Large intestine (tissue), 12 donors: Measurements from ENCODE around the gene GOSR2. TPM values are rescaled to one million over a fixed set of nuclear protein-coding genes. Genes with fewer than 3 reads are reported as not detected.

Experiments used
- DNase-seq, 2 donors: peaks; one replicate each; pipeline versions ENCODE4 v3.0.0 to v3.0.0-alpha.2; 2013
- H3K27ac ChIP-seq: one replicate; pipeline ENCODE4 v1.5.1; 2013; ENCODE audit warnings: low read length
- H3K27me3 ChIP-seq: 2 replicates; pipeline ENCODE4 v1.6.1; 2013; ENCODE audit warnings: low read length; ENCODE audit not compliant: control insufficient read depth, insufficient read depth
- H3K36me3 ChIP-seq: 2 replicates; pipeline ENCODE4 v1.6.1; 2013; ENCODE audit warnings: low read length; ENCODE audit not compliant: control insufficient read depth, insufficient read depth
- H3K4me1 ChIP-seq: one replicate; pipeline ENCODE4 v1.6.1; 2013; ENCODE audit warnings: low read length; ENCODE audit not compliant: control insufficient read depth, insufficient read depth
- H3K4me3 ChIP-seq: one replicate; pipeline ENCODE4 v1.5.1; 2013; ENCODE audit warnings: low read length
- H3K9me3 ChIP-seq: one replicate; pipeline ENCODE4 v1.6.1; 2013; ENCODE audit warnings: mild to moderate bottlenecking, low read depth, low read length, moderate library complexity; ENCODE audit not compliant: control insufficient read depth
- WGBS: methylation state at CpG from one replicate; pipeline ENCODE4 v1.1.5; 2013; ENCODE audit warnings: low lambda C conversion rate; ENCODE audit not compliant: insufficient coverage; 5-methylcytosine and 5-hydroxymethylcytosine counted together
- long read RNA-seq, 11 donors: transcript quantifications; one replicate each; lab custom pipeline, GENCODE V29; 2026
- polyA plus RNA-seq: library from polyadenylated mRNA; unstranded; fragments of 120-200 nt; gene quantifications from one replicate; pipeline ENCODE4 v1.2.1, GENCODE V29; 2013

The GOSR2 gene
- 103 TPM for polyA plus RNA-seq
- long read RNA-seq, donor 1, transcript GOSR2-232 (6 exons, 3,964 nt), result major isoform, 12 of 27 reads
- long read RNA-seq, donor 1, partial matches to known transcripts, result 7 of 27 reads
- long read RNA-seq, donor 1, other reads (novel, unspliced or antisense), result 0 of 27 reads
- long read RNA-seq, donor 2, transcript GOSR2-232 (6 exons, 3,964 nt), result major isoform, 21 of 56 reads
- long read RNA-seq, donor 2, transcript GOSR2-215 (6 exons, 2,683 nt), result minor isoform, 5 of 56 reads
- long read RNA-seq, donor 2, partial matches to known transcripts, result 19 of 56 reads
- long read RNA-seq, donor 2, other reads (novel, unspliced or antisense), result 0 of 56 reads
- long read RNA-seq, donor 3, result 0 reads
- long read RNA-seq, donor 4, partial matches to known transcripts, result 0 of 4 reads
- long read RNA-seq, donor 4, other reads (novel, unspliced or antisense), result 0 of 4 reads
- long read RNA-seq, donor 5, transcript GOSR2-232 (6 exons, 3,964 nt), result major isoform, 9 of 13 reads
- long read RNA-seq, donor 5, partial matches to known transcripts, result 0 of 13 reads
- long read RNA-seq, donor 5, other reads (novel, unspliced or antisense), result 0 of 13 reads
- long read RNA-seq, donor 6, transcript GOSR2-209 (4 exons, 1,444 nt), result minor isoform, 7 of 37 reads
- long read RNA-seq, donor 6, transcript GOSR2-232 (6 exons, 3,964 nt), result major isoform, 26 of 37 reads
- long read RNA-seq, donor 6, partial matches to known transcripts, result 0 of 37 reads
- long read RNA-seq, donor 6, other reads (novel, unspliced or antisense), result 0 of 37 reads
- long read RNA-seq, donor 7, transcript GOSR2-232 (6 exons, 3,964 nt), result major isoform, 6 of 14 reads
- long read RNA-seq, donor 7, partial matches to known transcripts, result 0 of 14 reads
- long read RNA-seq, donor 7, other reads (novel, unspliced or antisense), result 0 of 14 reads
- long read RNA-seq, donor 8, transcript GOSR2-232 (6 exons, 3,964 nt), result major isoform, 31 of 71 reads
- long read RNA-seq, donor 8, transcript GOSR2-209 (4 exons, 1,444 nt), result minor isoform, 14 of 71 reads
- long read RNA-seq, donor 8, partial matches to known transcripts, result 11 of 71 reads
- long read RNA-seq, donor 8, other reads (novel, unspliced or antisense), result 0 of 71 reads
- long read RNA-seq, donor 9, transcript GOSR2-209 (4 exons, 1,444 nt), result minor isoform, 8 of 55 reads
- long read RNA-seq, donor 9, transcript GOSR2-239 (5 exons, 3,871 nt), result minor isoform, 7 of 55 reads
- long read RNA-seq, donor 9, transcript GOSR2-232 (6 exons, 3,964 nt), result major isoform, 21 of 55 reads
- long read RNA-seq, donor 9, partial matches to known transcripts, result 5 of 55 reads
- long read RNA-seq, donor 9, other reads (novel, unspliced or antisense), result 0 of 55 reads
- long read RNA-seq, donor 10, transcript GOSR2-232 (6 exons, 3,964 nt), result major isoform, 39 of 54 reads
- long read RNA-seq, donor 10, partial matches to known transcripts, result 0 of 54 reads
- long read RNA-seq, donor 10, other reads (novel, unspliced or antisense), result 0 of 54 reads
- long read RNA-seq, donor 11, transcript GOSR2-209 (4 exons, 1,444 nt), result minor isoform, 5 of 27 reads
- long read RNA-seq, donor 11, transcript GOSR2-232 (6 exons, 3,964 nt), result major isoform, 17 of 27 reads
- long read RNA-seq, donor 11, partial matches to known transcripts, result 0 of 27 reads
- long read RNA-seq, donor 11, other reads (novel, unspliced or antisense), result 0 of 27 reads

DNA sequence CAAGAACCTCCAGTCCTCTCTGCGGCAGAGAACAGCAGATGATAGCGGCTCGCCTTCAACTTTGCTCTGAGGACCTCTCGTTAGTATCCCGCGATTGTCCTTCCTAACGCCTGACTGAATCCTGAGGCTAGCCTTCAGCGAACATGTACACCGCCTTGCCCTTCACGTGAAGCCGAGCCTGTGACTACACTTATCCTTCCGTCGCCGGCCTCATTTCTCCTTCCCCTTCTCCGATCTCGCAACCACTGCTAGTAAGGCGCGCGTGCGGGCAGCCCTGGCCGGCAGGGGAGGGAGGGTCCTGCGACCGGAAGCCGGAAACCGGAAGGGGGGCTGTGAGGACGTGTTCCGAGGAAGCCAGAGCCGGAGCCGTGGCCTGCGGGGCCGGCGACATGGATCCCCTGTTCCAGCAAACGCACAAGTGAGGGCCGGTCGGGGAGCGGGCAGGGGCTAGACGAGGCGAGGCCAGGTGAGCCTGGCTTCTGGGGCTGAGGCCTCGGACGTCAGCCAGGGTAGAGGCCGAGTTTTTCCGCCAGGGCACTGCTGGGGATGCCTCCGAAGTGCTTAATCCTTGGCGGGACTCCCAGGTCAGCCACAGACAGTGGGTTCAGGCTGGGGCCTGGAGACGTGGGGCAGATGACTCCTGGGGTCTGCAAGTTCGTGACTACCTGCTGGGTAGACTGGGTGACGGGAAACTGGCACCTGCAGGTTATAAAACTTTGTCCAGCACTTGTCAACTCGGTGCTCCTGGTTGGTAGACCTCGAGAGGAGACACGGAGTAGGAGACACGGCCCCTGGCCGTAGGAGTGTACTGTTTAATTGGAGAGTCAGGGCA lies at the start of gene GOSR2:
Gene GOSR2 (plus strand): TSS at position 357 of the 832 bp plus-strand sequence. CDS start 33 bp downstream, at position 390.
- Histone ChIP-seq H3K27ac (peak within 1 kb of the TSS; percentile 95), H3K4me1 (peaks cover 25% of the 10 kb centered on the region), H3K9me3 (no peaks in the 10 kb centered on the region), H3K27me3 (no peaks in the 10 kb centered on the region), H3K36me3 (no peaks in the 10 kb centered on the region), H3K4me3 (peak within 1 kb of the TSS; percentile 99)
- no CpG with 5 or more reads among the region's 52 CpGs for WGBS
- peak; percentile 88 to 97 for DNase-seq

DNA sequence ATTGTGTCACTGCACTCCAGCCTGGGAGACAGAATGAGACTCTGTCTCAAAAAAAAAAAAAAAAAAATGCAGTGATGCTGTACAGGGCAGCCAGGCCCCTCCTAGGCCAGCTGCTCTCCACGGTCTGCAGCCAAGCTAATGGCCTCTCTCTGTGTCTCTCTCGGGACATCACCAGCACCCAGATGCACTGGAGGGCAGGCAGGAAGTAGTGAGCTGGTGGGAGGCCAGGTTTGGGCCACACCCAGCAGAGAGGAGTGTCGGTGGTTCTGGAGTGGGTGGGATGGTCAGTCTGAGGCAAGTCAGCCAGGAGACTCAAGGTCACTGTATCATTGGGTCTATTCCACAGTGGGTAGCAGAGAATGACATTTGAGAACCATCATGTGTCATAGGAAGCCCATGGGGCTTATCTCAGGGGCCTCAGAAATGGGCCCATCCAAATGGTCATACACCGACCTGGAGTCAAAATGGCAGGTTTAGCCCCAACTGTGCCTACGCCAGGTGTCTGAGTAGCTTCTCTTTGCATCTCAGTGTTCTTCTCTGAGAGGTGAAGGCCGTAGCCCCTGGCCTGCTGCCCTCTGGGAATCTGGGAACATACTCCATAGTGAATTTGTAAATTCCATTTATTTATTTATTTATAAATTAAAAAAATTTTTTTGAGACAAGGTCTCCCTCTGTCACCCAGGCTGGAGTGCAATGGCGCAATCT lies 48.9 kb upstream of the GOSR2 start:
- no peaks in the 10 kb centered on the region for H3K36me3 ChIP-seq
- H3K4me1 ChIP-seq, result peaks cover 13% of the 10 kb centered on the region
- no peaks in the 10 kb centered on the region for H3K27me3 ChIP-seq
- no peak overlapping the region for H3K4me3 ChIP-seq
- no peak overlapping the region for H3K27ac ChIP-seq
- no CpG with 5 or more reads among the region's 7 CpGs for WGBS
- no peak for DNase-seq
- no peaks in the 10 kb centered on the region for H3K9me3 ChIP-seq

DNA sequence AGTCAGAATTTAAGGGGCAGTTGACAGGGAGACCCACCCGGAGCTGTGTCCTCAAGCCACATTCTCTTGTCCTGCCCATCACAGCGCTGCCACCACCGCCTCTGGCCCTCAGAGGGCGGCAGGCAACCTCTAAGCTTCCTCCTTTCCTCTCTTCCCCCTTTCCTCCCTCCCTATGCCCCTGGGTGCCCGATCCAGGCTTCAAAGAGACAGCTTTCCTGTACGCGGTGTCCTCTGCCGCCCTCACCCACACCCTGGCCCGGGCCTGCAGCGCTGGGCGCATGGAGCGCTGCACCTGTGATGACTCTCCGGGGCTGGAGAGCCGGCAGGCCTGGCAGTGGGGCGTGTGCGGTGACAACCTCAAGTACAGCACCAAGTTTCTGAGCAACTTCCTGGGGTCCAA lies 48.1 kb upstream of the GOSR2 start:
- H3K4me1 ChIP-seq, result peaks cover 12% of the 10 kb centered on the region
- no peak overlapping the region for H3K4me3 ChIP-seq
- no peaks in the 10 kb centered on the region for H3K9me3 ChIP-seq
- no peaks in the 10 kb centered on the region for H3K27me3 ChIP-seq
- no peak overlapping the region for H3K27ac ChIP-seq
- no peaks in the 10 kb centered on the region for H3K36me3 ChIP-seq
- no peak for DNase-seq
- no CpG with 5 or more reads among the region's 16 CpGs for WGBS

DNA sequence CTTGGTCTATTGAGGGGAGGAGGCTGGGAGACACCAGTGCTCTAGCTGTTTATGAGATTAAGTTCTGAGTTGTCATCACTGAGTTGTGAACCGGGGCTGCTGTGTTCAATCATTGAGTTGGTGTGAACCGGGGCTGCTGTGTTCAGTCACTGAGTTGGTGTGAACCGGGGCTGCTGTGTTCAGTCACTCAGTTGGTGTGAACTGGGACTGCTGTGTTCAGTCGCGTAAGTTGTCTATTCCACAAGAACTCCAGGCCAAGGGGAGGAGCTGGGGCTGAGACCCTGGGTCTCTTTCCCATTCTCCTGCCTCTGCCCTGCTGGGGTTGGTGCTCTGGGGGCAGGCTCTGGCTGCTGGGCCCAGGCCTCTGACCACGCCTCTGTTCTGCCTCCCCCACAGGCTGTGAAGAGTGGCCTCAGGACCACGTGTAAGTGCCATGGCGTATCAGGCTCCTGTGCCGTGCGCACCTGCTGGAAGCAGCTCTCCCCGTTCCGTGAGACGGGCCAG lies 47.1 kb upstream of the GOSR2 start:
- no CpG with 5 or more reads among the region's 13 CpGs for WGBS
- no peak overlapping the region for H3K27ac ChIP-seq
- H3K9me3 ChIP-seq, result no peaks in the 10 kb centered on the region
- no peak for DNase-seq
- H3K27me3 ChIP-seq, result no peaks in the 10 kb centered on the region
- peaks cover 5% of the 10 kb centered on the region for H3K4me1 ChIP-seq
- no peaks in the 10 kb centered on the region for H3K36me3 ChIP-seq
- no peak overlapping the region for H3K4me3 ChIP-seq

DNA sequence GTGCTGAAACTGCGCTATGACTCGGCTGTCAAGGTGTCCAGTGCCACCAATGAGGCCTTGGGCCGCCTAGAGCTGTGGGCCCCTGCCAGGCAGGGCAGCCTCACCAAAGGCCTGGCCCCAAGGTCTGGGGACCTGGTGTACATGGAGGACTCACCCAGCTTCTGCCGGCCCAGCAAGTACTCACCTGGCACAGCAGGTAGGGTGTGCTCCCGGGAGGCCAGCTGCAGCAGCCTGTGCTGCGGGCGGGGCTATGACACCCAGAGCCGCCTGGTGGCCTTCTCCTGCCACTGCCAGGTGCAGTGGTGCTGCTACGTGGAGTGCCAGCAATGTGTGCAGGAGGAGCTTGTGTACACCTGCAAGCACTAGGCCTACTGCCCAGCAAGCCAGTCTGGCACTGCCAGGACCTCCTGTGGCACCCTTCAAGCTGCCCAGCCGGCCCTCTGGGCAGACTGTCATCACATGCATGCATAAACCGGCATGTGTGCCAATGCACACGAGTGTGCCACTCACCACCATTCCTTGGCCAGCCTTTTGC lies 46.5 kb upstream of the GOSR2 start:
- no peak overlapping the region for H3K4me3 ChIP-seq
- no peak overlapping the region for H3K27ac ChIP-seq
- no CpG with 5 or more reads among the region's 12 CpGs for WGBS
- H3K36me3 ChIP-seq, result no peaks in the 10 kb centered on the region
- no peaks in the 10 kb centered on the region for H3K4me1 ChIP-seq
- H3K27me3 ChIP-seq, result no peaks in the 10 kb centered on the region
- no peaks in the 10 kb centered on the region for H3K9me3 ChIP-seq
- DNase-seq, result peak; percentile 71 to 75

DNA sequence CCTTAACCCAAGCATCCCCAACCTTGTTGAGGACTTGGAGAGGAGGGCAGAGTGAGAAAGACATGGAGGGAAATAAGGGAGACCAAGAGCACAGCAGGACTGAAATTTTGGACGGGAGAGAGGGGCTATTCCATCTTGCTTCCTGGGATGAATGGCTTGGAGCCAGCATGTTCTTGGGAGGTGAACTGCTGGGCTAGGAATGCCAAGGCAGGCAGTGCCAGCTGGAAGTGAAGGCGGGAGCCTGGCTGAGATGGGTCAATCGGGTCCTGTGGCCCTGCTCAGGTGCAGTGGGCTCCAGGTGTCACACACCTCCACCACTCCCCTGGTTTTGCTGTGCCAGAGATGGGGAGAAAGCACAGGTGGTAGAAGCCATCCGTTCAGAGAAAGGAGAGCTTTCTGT lies 46.0 kb upstream of the GOSR2 start:
- no peaks in the 10 kb centered on the region for H3K36me3 ChIP-seq
- no peak for DNase-seq
- no peaks in the 10 kb centered on the region for H3K4me1 ChIP-seq
- H3K27ac ChIP-seq, result no peak overlapping the region
- WGBS, result no CpG with 5 or more reads among the region's 4 CpGs
- no peaks in the 10 kb centered on the region for H3K27me3 ChIP-seq
- no peak overlapping the region for H3K4me3 ChIP-seq
- no peaks in the 10 kb centered on the region for H3K9me3 ChIP-seq

DNA sequence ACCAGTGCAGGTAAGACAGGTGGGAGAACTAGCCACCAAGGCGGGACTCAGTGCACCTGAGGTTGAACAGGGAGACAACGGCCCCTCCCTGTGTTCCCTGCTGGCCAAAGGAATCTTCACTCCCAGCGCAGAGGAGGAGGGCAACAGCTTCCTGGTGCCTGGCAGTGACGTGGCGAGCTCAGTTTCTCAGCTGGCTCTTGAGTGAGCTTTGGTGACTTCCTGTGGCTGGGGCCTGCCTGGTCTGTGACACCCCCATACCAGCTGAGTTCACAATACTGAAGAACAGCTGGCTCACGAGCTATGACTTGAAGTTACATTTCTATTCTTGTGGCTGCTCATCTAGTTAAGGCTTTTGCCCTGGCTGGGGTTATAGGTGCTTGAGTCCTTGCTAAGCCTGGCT lies 45.5 kb upstream of the GOSR2 start:
- no CpG with 5 or more reads among the region's 6 CpGs for WGBS
- H3K27ac ChIP-seq, result no peak overlapping the region
- no peak overlapping the region for H3K4me3 ChIP-seq

DNA sequence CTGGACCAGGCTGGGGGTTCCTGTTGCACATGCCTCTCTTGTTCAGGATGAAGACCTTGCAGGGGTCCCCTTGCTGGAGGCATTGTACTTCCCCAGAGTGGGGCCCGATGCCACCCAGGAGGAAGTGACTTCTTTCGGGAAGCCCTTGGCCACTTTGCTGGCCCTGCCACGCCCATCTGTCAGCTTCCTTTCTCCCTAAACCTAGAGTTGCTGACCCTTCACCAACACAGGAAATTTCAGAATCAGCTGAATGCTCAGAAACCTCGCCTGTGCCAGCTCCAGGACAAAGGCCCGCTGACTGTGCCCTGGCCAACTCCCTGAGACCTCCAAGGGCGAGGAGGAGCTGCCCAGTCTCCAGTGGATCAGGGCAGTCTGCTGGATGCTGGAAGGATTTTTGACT lies 44.9 kb upstream of the GOSR2 start:
- no peak for DNase-seq
- Histone ChIP-seq H3K9me3 (no peaks in the 10 kb centered on the region), H3K27me3 (no peaks in the 10 kb centered on the region), H3K4me1 (no peaks in the 10 kb centered on the region), H3K4me3 (no peak overlapping the region), H3K27ac (no peak overlapping the region), H3K36me3 (no peaks in the 10 kb centered on the region)
- WGBS, result no CpG with 5 or more reads among the region's 6 CpGs

More for the DNA sequence above, 45.5 kb upstream of the GOSR2 start:
- H3K36me3 ChIP-seq, result no peaks in the 10 kb centered on the region
- no peaks in the 10 kb centered on the region for H3K9me3 ChIP-seq
- no peaks in the 10 kb centered on the region for H3K4me1 ChIP-seq
- H3K27me3 ChIP-seq, result no peaks in the 10 kb centered on the region
- DNase-seq, result no peak
